Mucosa of descending colon (tissue), 3 donors: ENCODE data around the gene EIF1. TPM values are rescaled to one million over a fixed set of nuclear protein-coding genes. Genes with fewer than 3 reads are reported as not detected.

Experiments used
- ATAC-seq: fragments of 200-7000 bp; cut with Tn5 transposase; one replicate; pipeline ENCODE4 v1.9.1; 2020; ENCODE audit warnings: mild to moderate bottlenecking, moderate library complexity
- DNase-seq, 3 donors: peaks; one replicate each; pipeline ENCODE4 v3.0.0-alpha.2; 2020
- H3K36me3 ChIP-seq: fragments of 200-600 bp; one replicate; pipeline ENCODE4 v1.8.0; 2021; ENCODE audit warnings: low read depth, mild to moderate bottlenecking
- H3K4me1 ChIP-seq: fragments of 200-600 bp; one replicate; pipeline ENCODE4 v1.8.0; 2021; ENCODE audit warnings: low read depth, mild to moderate bottlenecking
- H3K4me3 ChIP-seq: fragments of 200-600 bp; one replicate; pipeline ENCODE4 v1.8.0; 2021; ENCODE audit warnings: mild to moderate bottlenecking
- H3K9me3 ChIP-seq: fragments of 200-600 bp; one replicate; pipeline ENCODE4 v1.8.0; 2021; ENCODE audit warnings: mild to moderate bottlenecking
- intact Hi-C, 2 donors: fragments of 100-400 bp; cut with DNase I in 1 of 2; cut with micrococcal nuclease in 1 of 2; formaldehyde crosslinking; loops; one replicate each; pipeline versions ENCODE4 v1.11.0 to v1.11.1; 2022; cut with DNase I, micrococcal nuclease
- total RNA-seq, 3 donors: library from RNA; stranded (reverse); fragmentation: NEBNext Ultra II Directional in 2 of 3; extraction: Animal tissue kit (Norgen Biotek cat#: 25700) in 2 of 3; gene quantifications; one replicate each; pipeline versions ENCODE4 v1.2.1 to v1.2.4, GENCODE V29; 2021 to 2023
- TF ChIP-seq, protein P1 (sequence below): fragments of 200-600 bp; IDR thresholded peaks from one replicate; pipeline ENCODE4 v1.8.0; 2022; ENCODE audit warnings: antibody characterized with exemption, mild to moderate bottlenecking
- donor health status: DM: no; HTN: no; CAD: no; lungs with moderate emphysema.
- donor health status: DM: no; HTN: no; CAD: no.
- donor health status: DM: no; HTN: yes; CAD: no.

EIF1 gene
- total RNA-seq, 3 donors from 2014 or later = 547 to 915 (median 566) TPM

DNA sequence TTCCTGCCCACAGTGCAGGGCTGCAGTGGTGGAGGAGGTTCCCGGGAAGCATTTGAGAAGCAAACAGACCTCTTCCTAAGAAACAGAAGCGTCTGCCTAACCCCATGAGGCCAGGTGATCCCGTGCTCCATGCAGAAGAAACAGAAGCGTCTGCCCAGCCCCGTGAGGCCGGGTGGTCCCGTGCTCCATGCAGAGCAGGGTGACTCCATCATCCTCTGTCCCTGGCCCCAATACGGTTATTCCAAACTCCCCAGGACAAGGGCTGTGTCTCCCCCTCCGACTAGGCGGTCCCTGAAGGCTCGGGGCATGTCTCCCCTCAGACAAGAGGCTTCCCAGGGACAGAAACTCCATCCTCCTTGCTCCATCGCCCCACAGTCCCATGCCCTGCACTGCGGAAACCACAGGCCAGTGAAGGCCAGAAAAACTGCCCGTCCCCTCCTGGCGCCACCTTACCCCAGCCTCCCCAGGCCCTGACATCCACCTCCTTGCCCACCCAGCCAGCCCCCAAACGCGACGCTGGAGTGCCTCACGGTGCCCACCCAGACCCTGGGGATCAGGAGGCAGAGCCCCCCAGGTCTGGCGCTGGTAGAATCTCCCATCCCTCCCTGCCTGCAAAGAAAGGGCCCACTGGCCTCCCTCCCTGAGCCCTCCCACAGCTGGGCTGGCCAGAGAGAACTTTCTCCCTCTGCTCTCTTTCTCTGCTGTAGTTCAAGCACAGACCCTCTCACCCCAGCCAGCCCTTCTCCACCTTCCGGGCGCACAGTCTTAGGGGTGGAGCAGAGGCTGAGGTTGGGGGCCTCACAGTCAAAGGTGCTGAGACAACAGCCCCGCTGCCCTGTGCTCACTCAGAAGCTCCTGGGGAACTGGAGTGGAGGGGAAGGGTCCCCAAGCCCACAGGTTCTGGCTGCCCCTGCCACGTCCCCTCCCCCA, 33.7 kb upstream of the EIF1 start:
- H3K9me3 ChIP-seq = no peaks in the 10 kb centered on the region
- ATAC-seq (no peak), DNase-seq (peak in 2 of 3 donors; percentile 44 to 48)
- H3K4me1 ChIP-seq = peaks cover 72% of the 10 kb centered on the region
- TF ChIP-seq, protein P1, sequence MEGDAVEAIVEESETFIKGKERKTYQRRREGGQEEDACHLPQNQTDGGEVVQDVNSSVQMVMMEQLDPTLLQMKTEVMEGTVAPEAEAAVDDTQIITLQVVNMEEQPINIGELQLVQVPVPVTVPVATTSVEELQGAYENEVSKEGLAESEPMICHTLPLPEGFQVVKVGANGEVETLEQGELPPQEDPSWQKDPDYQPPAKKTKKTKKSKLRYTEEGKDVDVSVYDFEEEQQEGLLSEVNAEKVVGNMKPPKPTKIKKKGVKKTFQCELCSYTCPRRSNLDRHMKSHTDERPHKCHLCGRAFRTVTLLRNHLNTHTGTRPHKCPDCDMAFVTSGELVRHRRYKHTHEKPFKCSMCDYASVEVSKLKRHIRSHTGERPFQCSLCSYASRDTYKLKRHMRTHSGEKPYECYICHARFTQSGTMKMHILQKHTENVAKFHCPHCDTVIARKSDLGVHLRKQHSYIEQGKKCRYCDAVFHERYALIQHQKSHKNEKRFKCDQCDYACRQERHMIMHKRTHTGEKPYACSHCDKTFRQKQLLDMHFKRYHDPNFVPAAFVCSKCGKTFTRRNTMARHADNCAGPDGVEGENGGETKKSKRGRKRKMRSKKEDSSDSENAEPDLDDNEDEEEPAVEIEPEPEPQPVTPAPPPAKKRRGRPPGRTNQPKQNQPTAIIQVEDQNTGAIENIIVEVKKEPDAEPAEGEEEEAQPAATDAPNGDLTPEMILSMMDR = no peak
- no peaks in the 10 kb centered on the region for H3K36me3 ChIP-seq
- no peak overlapping the region for H3K4me3 ChIP-seq
- intact Hi-C loops = no loop called here

DNA sequence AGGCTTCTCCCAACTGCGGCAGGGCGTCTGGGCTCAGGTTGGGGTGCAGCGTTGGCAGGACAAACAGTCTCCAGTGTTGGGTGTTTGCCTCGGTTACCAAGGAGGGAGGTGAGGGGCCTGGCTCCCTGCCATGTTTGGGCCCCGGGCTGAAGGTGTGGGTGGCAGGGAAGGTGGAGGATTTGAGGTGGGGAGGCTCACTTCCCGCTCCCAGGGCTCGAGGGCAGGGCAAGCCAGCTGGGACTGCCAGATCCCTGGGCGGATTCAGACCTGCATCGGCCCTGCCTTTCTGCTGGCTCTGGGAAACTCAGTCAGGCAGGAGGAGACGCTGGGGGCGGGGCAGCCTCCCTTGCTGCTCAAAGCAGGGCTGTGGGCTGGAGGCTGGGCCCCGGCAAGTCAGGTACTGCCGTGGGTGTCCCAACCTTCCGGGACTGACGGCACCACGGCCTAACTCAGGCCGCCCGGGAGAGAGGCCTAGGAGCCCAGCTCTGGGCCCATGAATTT, 33.0 kb upstream of the EIF1 start:
- Histone ChIP-seq H3K9me3 (no peaks in the 10 kb centered on the region), H3K4me3 (no peak overlapping the region), H3K36me3 (no peaks in the 10 kb centered on the region), H3K4me1 (peaks cover 72% of the 10 kb centered on the region)
- intact Hi-C loops = no loop called here
- DNase-seq = peak; percentile 95
- peak; percentile 71 for ATAC-seq
- TF ChIP-seq, protein P1 = no peak

DNA sequence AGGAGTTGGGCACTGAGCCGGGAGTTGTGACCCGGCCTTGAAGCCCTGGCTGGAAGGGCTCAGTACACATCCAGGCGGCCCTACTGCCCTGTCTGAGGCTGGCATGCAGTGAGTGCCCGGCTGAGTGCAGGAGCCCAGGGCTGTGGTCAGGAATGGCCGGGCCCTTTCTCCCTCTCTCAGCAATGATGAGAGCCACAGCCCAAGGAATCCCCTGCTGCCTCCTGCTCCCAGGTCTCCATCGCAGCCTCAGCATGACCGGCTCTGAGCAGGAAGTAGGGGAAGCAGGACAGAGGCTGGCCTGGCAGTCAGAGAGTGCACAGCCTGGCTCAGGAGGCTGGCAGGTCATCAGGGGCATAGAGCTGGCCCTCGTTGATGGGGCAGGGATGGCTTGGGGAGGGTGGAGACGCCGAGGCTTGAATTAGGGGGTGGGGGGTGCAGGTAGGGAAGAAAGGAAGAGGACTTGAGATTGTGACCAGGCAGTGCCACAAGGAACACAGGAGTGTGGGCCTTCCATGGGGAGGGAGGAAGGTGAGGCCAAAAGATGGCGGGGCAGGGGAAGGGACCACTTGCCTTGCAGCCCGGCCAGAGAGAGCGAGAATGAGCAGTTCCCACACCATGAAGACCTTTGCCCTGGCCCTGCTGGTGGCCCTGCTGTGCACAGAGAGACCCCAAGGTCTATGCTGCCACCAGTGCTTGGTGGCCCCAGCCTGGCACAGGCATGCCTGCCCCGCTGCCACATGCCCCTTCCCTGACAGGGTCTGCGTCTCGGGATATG, 32.2 kb upstream of the EIF1 start:
- no peak overlapping the region for H3K4me3 ChIP-seq
- H3K9me3 ChIP-seq = no peaks in the 10 kb centered on the region
- ATAC-seq = peak; percentile 7
- peak in 1 of 3 donors; percentile 61 for DNase-seq
- TF ChIP-seq, protein P1 = no peak
- intact Hi-C loops = no loop called here
- H3K36me3 ChIP-seq = no peaks in the 10 kb centered on the region
- peaks cover 67% of the 10 kb centered on the region for H3K4me1 ChIP-seq

DNA sequence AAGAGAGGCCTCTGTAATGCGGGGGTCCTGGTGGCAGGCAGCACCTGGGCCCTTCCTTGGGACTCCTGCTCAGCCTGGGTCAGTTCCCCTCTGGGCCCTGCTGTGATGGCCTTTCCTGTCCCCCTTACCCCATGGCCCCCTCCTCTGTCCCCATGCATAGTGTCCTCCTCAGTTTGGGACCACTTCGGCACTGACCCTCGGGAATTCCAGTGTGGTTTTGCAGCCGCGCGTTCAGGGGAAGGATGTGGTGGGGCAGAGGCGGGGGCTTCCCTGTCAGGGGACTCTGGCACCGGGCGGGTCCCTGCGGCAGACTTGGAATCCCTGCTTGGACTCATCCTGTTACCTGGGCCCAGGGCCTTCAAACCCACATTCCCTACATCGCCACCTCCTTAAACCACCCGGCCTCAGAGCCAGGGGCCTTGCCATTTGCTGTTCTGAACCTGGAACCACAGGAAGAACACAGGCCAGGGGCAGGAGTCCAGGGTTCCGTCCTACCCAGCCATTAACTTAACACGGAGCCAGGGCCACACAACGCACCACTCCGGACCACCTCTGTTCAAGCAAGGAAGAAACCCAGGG, 31.4 kb upstream of the EIF1 start:
- peaks cover 63% of the 10 kb centered on the region for H3K4me1 ChIP-seq
- DNase-seq (peak in 1 of 3 donors; percentile 45), ATAC-seq (no peak)
- H3K36me3 ChIP-seq = no peaks in the 10 kb centered on the region
- TF ChIP-seq, protein P1 = no peak
- H3K9me3 ChIP-seq = no peaks in the 10 kb centered on the region
- intact Hi-C loops = no loop called here
- H3K4me3 ChIP-seq = no peak overlapping the region

DNA sequence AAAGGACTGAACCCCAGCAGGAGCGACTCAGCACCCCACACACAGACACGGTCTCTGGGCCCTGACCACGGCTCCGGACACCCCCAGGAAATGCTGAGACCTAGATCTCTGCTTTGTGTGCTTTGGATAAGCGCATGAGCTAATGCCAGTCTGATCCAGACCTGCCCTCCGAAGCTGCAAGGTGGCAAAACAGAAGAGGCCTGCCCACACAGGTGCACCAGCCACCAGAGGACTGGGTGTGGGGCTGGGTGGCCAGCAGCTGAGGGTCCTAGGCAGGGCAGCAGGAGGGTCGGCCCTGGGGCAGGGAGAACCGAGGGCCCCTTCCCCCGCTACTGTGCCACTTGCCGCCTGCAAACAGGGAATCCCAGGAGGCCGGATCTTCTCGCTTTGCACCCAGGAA, 30.7 kb upstream of the EIF1 start:
- peak in 2 of 3 donors; percentile 34 to 49 for DNase-seq
- intact Hi-C loops = no loop called here

More for the DNA sequence above, 30.7 kb upstream of the EIF1 start:
- Histone ChIP-seq H3K4me3 (no peak overlapping the region), H3K36me3 (no peaks in the 10 kb centered on the region), H3K9me3 (no peaks in the 10 kb centered on the region), H3K4me1 (peaks cover 56% of the 10 kb centered on the region)
- ATAC-seq = no peak
- TF ChIP-seq, protein P1 = no peak
